GM23248 (cell line): ENCODE results near the gene HORMAD1.

Experiments
- EZH2 ChIP-seq: fragments of 200-600 bp; sonication (generic); IDR thresholded peaks from 2 replicates; pipeline ENCODE4 v1.6.1; 2018; ENCODE audit warnings: antibody characterized with exemption, mild to moderate bottlenecking; ENCODE audit not compliant: insufficient read depth, poor library complexity, severe bottlenecking
- EZH2phosphoT487 ChIP-seq: fragments of 200-600 bp; sonication (generic); IDR thresholded peaks from 2 replicates; pipeline ENCODE4 v1.6.1; 2018; ENCODE audit warnings: antibody characterized with exemption, moderate library complexity, mild to moderate bottlenecking, low read depth; ENCODE audit not compliant: insufficient read depth

DNA sequence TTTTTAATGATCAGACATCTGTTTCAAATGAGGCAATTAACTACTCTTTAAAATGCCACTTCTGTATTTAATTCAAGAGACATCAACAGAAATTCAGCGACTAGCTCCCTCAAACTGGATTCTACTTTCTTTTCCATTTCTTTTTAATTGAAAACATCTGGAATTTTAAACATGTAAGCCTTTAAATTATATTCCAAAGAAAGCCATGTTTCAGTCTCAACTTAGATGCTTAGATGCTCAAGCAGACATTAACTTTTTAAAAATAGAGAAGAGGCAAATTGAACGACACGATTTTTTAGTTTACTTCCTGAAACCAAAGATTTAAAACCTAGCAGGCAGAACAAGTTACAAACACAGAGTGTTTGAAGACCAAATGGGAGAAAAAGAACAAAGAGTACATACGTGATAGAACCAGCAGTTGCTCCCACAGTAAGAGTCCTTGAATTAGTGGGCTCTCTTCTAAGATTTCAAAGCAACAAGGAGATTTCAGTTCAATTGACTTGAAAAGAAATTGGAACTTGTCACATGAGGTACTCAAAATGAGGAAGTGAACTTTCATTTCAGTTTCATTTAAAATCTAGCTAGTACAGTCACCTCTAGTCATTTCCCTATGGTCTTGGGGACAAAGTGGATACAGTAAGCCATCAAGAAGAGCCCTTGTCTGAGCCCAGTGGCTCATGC, 44.7 kb upstream of the HORMAD1 start, which contains the start of gene CTSS:
- TF ChIP-seq EZH2 (no peak), EZH2phosphoT487 (no peak)
